Amniotic epithelial cell (primary cell): Measurements from ENCODE around the gene PADI6.
"Not testable (repeated sequence)": the region's sequence is repeated elsewhere in the genome, so short reads cannot be mapped to it uniquely, and the experiment has no call there.

ENCODE experiments used
- DNase-seq: peaks from one replicate; pipeline ENCODE4 v3.0.0-alpha.2; 2010; ENCODE audit warnings: low read depth

Gene PADI6

DNA sequence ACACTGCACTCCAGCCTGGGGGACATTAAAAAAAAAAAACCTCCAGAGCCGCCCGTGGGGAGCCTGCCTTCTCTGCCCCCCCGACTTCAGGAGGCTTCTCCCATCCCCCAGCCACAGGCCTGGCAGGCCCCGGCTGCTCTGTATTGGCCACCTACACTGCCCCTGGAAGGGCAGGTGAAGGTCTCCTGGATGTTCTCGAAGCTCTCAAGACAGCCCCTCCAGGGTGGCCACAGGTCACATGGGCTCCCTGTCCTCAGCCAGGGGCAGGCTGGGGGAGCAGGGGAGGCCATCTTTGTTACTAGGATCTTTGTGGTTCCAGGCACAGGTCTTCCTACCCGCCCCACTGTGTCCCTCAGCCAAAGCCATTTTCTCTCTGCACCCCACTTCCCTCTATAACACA, 32.8 kb downstream of the PADI6 start:
- no peak for DNase-seq

DNA sequence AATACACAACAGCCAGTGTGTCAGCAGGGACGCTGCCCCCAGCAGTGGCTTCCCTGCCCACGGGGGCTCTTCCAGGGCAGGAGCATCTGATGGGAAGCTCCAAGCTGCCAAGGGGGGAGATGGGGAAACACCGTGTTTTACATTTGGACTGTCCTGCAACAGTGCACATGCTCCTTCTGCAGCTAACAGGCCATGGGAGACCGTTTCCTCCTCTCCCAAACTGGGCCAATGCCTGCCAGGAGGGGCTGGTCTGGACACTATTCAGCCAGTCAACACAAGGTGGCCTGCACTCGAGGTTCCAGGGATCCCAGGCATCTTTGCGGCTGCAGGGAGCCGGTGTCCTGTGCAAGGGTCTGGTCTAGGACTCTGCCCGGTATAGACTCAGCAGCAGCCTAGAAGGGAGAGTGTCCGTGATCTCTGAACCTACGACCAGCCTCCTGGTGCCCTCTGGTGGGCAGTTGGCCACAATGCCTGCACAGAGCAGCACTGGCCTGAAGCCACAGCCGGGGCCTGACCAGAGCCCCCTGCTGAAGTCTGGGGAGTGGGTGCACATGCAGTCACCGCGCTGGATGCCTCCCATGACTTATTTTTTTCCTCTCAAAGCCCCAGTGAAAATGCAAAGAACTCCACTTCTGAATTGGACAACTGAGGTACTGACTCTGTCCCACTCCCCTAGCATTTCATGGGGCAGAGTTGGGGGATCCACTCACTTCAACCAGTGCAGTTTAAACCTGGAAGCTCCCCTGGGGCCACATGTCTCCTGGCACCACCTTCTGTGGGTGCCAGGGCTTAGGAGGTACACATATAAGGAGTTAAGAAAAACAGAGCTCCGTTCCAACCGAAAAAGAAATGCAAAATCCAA, 34.1 kb downstream of the PADI6 start:
- DNase-seq, result peak; percentile 49

DNA sequence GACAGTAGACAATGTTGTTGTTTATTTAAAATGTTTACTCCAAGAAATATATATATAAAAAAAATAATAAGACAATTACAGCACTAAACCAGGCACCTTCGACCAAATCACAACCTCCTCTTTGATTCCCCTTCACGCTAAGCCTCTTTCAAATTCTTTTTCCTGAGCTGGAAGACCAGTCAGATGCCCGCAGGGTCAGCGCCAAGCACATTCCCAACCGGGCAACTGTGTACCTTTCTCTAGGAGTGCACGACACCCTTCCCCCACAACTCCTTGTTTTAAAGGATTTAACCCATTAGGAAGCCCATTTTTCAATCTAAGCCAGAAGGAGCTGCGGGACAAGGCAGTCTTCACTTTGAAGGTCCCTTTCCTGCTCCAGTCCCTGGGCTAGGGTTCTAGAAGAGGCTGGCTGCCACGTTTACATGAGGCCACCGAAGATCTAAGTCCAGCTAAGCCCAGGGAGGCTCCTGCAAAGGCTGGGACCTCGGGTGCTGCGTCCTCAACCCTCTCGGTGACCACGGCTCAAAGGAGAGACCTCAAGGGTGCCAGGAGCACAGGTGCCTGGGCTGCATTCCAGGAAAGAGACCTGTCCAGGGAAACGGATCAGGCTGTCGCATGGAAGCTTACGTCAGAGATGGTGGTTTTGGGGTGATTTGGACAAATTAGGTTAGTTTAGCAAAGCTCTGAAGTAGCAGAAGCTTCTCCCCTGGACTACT, 34.9 kb downstream of the PADI6 start:
- not testable (repeated sequence) for DNase-seq

DNA sequence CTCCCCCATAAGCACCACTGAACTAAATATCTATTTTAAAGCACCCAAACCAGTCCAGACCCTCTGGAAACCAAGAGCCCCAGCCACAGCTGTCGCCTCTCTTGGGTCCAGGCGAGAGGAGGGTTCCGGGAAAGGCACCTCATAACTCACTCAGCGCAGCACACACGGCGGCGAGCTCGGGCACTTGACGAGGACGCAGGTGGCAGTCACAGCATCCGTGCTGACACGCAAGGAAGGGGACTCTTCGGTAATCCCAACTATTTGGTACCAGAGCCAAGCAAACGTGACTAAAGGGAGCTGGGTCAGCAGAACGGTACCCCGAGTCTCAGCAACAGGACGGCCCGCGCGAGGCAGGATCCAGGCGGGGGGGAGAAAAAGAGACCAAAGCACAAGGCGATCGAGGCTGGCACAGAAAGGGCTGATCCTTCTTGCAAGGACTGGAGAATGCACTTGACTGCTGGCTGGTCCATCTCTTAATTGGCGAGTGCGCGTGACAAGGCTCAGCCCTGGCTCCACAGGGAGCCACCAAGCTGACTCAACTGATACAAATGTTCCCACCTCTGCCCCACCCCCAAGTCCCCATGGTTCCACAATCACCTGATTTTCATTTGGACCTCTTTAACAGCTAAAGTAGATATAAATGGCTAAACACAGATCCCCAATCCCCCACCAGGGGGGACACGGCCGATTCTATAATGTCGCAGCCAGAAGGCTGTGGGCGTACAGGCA, 36.0 kb downstream of the PADI6 start:
- not testable (repeated sequence) for DNase-seq

DNA sequence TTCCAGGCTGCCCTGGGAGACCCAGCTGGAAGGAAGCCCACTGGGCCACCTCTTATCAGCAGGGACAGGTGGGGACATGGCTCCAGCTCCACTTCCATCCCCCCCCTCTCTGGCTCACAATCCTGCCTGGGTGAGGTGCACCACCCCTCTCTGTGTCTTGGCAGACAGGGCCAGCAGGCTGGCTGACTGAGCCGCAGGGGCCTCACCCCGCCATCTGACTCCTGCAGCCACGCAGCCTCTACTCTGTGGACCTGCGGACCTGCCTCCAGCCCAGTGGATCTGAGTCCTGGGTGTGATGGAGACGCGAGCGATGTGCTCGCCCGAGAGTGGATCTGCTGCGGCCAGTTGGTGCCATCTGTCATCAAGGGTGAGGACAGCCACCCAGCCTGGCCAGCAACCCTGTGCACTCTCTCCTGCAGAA, 37.4 kb downstream of the PADI6 start:
- DNase-seq, result no peak

DNA sequence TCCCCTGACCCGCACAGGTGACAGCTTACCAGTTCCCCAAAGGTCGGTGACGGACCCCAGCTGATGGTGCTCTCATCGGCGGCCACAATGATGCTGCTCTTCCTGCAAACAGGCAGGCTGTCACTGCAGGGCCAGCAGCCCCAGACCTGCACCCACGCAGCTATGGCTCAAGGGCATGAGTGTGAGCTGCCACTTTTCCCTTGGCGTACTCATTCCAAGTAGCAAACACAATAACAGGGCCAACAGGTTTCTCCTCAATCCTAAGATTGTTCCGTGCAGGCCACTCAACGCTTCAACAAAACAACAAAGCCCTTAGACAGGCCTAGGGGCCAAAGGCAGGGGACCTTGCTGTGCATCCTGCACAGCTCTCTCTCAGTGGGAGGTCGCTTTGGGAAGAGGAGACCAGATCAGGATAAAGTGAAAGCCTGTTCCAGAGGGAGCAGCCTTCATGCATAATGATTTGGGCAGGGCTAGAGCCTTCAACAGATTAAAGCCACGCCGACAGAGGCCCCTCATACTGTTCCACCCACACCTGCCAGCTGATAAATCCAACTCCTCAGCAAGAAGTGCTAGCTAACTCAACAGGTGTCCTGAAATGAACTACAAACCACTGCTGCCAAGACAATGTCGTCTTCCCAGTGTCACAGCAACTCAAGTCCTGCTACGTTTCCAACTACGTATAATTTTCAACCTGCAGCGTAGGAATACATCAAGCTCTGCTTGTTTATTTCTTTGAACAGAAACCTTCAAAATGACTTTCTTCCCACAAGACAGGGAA, 40.3 kb downstream of the PADI6 start:
- DNase-seq, result no peak

DNA sequence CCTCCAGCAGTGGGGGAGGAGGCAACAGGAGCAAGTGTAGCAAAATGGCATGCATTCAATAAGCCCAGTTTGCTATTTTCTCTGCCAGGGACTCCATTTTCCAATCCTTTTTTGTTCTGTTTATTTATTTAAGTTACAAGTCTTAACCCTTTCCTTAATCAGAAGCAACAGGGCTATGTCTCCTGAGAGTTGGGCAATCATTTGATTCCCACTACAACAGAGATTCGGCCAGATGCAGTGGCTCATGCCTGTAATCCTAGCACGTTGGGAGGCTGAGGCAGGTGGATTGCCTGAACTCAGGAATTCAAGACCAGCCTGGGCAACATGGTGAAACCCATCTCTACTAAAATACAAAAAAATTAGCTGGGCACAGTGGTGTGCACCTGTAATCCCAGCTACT, 42.0 kb downstream of the PADI6 start:
- no peak for DNase-seq

DNA sequence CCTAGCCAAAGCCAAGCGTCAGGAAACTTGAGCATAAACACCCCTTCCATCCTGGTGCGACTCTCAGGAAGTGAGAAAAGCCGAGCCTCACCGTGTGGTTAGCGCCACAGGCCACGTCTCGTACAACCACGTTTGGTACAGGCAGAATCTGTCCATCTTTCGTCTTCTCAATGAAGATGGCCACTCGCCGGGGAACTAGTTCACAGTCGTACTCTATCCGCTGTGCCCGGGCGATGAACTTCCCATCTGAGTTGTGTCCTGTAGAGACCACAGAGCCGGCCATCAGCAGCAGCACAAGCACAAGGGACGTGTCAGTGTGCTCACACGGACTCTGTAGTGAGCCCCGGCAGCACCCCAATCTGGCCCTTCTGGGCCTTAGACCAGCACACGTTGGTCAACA, 44.4 kb downstream of the PADI6 start:
- DNase-seq, result no peak

DNA sequence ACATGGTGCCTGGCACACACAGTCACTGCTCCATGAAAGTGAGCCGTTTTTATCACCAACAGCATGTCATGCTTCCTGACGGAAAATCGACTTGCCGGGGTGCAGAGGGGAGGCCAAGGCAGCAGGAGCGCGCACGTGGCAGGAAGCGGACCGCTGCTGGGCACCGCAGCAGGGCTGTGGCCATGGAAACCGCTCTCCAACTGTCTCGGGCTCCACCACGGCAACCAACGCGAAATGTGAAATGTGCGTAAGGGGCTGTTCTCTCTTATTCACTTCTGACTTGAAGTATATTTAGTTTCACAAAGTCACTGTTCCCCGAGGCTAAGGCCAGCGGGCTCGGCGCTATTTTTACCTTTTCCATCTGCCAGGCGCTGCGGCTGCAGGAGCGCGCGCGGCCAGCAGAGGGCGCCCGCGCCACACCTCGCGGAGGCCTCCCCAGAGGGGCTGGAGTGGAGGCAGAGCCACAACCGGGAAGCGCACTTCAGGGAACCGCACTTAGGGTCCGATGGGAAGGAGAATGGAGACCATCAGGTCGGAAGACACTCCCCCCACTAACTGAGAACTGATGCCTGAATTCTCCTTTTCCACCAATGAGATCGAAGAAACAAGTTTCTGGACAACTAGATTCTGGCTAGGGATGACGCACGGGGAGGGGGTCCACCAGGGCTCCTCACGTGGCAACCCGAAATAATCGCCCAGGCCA, 47.8 kb downstream of the PADI6 start:
- DNase-seq, result peak; percentile 39

DNA sequence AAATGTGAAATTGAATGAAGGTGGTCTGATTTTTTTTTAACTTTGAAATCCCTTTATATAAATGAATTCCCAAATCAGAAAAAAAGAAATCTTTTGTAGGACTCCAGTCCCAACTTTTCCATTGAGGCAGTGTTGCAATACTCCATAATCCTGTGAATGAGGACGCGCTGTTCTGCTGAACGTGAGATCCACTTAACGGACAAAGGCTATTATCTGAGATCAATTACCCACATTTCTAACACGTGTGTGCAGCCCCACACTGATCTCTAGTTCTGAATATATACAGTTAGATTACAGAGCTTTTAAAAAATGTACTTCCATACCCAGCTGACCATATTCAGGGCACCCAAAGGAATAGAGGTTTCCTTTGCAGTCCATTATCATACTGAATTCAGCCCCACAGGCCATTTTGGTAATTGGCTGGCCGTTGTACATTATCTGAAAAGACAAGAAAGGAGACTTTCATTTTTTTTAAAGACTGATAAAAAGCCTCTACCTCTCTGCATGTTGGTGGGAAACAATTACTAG, 48.5 kb downstream of the PADI6 start:
- no peak for DNase-seq

DNA sequence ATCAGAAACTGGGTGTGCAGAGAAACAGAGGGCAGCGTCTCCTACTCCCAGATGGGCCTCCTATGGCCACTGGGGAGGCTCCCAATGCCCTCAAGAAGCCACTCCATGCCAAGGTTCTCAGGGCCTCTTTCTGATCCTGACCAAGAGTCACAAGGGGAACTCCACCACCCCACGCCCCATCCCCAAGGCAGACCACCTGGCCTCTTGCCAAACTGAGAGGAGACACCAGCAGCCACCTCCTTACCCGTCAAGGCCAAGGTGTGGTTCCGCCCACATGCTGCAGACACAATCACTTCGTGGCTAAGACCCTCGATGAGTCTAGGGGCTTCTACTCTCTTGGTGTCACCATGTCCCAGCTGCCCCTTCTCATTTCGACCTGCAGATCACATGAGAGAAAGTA, 50.5 kb downstream of the PADI6 start:
- DNase-seq, result no peak

DNA sequence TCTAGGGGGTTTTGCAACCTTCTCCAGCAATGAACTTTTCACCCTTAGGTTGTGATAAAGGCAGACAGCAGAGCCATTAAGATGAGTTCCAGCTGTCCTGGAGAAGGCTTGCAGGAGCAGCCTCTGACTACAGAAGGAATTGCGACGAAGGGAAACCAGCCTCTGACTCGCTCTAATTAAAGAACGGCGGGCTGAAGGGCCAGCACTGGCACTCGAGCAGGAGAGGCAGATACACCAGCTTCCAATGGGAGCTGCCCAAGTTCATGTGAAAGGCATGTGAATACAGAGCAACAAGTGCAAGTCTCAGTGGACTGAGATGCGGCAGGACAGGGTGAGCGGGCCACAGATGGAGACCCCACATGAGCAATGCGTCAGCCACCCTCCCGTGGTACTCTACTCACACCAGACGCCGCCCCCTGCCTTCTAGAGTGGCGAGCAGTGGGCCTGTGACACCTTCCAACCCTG, 51.8 kb downstream of the PADI6 start:
- peak; percentile 96 for DNase-seq

DNA sequence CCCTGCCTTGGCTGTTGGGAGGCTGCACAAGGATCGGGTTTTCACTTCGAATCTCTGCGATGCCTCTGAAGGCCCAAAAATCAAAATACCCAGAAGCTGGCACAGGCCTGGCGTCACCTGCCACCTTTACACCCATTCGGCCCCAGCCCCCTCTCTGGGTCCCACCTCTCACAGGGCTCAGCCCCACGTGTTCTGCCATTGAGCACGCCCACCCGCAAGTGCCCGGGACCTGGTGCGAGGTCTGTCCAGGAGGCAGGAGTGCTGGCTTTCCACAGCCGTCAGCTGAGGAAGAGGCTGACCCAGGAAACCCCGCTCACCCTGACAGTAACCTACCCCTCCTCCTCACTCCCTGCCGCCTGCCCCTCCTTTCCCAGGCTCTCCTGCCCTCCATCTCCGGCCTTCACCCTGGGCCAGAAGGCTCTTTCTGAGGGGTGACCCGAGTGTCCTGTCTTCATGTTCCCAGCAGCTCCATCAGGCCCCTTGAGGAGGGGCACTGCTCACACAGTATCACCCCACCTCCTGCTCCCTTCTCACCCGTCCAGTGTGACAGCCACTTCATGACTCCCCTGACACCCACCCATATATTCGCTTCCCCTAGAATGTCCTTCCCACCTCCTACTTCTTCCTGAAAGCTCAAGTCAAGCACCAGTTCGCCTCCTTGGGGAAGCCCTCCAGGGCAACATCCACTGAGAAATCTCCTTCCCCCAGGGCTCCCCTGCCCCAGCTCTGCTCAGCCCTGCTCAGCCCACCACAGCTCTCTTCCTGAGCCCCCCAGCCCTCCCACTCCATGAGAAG, 54.0 kb downstream of the PADI6 start:
- DNase-seq, result no peak

DNA sequence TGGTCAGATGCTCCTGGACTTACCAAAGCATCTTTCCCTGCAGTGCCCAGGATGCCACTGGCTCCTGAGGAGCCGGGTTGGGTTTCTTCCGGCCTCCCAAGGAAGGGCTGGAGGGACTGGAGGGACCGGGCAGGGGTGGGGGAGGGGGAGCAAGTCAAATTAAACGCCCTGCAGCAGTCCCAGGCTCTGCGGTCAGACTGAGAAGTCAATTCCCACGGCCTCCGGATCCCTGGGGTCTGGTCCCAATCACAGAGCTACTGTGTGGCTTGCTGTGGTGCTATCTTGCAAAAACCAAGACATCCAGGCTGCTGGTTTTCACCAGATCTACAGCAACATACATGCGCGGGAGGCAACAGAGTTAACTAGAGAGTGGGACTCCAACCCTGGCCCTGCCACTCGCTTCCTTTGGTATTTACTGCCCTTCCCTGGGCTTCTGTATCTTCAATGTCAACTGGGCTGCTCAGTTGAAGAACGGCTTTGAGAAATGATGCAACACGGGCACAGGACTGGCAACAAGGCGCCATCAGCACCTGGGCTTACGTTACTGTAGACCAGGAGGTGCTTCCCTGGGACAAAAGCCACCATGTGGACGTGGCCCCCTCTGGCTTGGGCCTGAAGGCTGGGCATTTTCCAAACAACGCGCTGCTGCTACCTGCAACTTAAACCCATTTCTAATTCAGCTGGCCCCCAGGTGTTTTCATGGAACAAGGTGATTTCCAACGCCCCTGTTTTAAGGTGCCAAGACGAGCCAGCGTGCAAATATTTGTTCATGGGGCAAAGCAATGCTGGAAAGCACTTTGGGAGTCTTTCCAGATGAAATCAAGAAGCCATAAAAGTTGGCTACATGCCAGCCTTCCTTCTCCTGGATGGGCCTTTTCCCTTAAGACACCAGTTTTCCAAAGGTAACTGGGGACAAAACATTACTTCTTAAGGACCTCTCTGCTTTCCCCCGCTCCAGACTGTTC, 56.0 kb downstream of the PADI6 start:
- DNase-seq, result no peak

DNA sequence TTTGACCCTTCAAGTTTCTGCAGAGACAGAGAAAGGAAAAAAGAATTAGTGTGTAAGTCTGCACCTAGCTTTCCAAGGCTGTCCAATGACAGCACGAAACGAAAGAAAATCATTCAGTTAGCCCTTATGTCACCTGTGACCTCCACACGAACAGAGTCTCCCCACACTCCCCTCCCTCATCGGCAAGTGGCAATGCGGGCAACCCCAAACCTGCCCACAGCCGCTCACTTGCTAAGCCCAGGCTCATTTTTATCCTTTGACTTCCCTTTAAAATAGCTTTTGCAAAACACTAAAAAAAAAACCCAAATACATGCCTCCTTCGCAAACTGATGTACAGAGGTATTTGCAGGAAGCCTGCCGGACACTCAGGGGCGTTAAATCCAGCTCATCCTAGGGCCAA, 57.2 kb downstream of the PADI6 start:
- DNase-seq, result no peak

DNA sequence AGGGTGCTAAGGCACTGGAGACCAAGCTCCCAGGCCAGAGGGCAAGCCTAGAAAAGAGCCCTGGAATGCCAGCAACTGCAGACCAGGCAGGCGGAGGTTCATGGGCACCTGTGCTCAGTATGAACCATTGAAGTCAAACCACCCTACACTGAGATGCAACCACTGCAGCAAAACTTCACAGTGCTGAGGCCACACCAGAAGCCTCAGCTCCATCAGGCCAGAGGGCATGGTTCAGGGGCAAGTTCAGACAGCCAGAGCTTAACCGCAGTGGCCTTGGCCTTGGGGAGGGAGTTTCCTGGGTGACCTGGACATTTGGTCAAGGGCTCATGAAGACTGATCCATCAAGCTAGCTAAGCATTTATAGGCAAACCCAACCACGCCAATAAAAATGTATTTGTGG, 60.4 kb downstream of the PADI6 start:
- DNase-seq, result no peak

DNA sequence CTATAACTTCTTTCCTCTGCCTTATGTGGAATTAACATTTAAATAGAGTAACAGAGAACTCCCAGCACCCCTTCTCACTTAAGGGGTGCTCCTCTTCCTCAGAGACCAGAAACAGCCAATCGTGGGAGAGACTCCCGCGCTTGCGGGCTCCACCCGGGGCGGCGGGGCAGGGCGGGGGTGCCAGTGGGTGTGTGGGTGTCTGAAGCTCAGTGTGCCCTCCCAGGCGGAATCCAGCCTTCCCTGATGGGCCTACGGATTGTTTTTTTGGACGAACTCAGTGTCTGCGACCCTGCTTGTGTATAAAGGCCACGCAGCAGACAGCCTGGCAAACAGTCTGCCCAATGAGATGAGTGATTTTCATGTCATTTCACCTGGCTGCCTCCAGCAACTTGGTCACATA, 61.3 kb downstream of the PADI6 start:
- DNase-seq, result no peak

DNA sequence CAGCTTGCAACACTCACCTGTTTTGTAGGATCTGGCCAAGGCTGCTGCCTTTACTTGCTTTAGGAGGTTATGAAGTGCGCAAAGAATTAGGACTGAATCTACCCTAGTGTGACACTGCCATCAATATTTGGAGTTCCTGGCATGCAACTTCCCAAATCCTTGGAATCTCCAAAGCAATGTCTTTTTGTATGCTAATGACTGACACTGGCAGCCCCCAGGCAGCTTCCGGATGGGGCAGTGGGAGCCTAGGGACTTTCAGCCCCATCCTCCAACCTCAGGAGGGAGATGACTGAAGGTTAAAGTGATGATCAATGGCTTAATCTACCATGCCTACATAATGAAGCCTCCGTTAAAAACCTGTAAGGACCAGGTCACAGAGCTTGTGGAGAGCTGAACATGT, 62.0 kb downstream of the PADI6 start:
- DNase-seq, result no peak

DNA sequence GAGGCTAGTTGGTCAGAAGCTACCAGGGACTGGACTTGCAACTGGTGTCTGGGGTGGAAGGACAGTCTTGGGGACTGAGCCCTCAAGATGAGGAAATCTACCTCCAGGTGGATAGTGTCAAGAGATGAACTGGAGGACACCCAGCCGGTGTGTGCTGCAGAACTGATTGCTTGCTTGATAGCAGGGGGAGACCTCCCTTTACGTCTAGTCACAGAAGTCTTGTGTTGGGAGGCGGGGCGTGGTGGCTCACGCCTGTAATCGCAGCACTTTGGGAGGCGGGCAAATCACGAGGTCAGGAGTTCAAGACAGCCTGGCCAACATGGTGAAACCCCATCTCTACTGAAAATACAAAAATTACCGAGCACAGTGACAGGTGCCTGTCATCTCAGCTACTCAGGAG, 62.6 kb downstream of the PADI6 start:
- DNase-seq, result no peak
